Stomach smooth muscle (tissue), 2 donors: Measurements from ENCODE around the gene ZNF516.

Experiments
- H3K27ac ChIP-seq: one replicate; pipeline ENCODE4 v1.7.0; 2013; ENCODE audit warnings: mild to moderate bottlenecking, low read length, inconsistent platforms
- H3K27me3 ChIP-seq, 2 donors: one replicate each; pipeline ENCODE4 v1.7.0; 2013; ENCODE audit warnings: low read length in 2 of 2; ENCODE audit not compliant: insufficient read depth in 2 of 2, control insufficient read depth in 1 of 2
- H3K36me3 ChIP-seq, 2 donors: one replicate each; pipeline ENCODE4 v1.7.0; 2013; ENCODE audit warnings: low read length in 2 of 2; ENCODE audit not compliant: control insufficient read depth in 2 of 2, insufficient read depth in 2 of 2
- H3K4me1 ChIP-seq: one replicate; pipeline ENCODE4 v1.7.0; 2013; ENCODE audit warnings: low read length; ENCODE audit not compliant: control insufficient read depth, insufficient read depth
- H3K4me3 ChIP-seq, 2 donors: one replicate each; pipeline ENCODE4 v1.7.0; 2013; ENCODE audit warnings: low read length in 2 of 2
- H3K9ac ChIP-seq, 2 donors: one replicate each; pipeline ENCODE4 v1.7.0; 2013; ENCODE audit warnings: low read length in 2 of 2, mild to moderate bottlenecking in 1 of 2
- H3K9me3 ChIP-seq, 2 donors: one replicate each; pipeline ENCODE4 v1.7.0; 2013; ENCODE audit warnings: low read length in 2 of 2; ENCODE audit not compliant: control insufficient read depth in 2 of 2
- donor health status: healthy.
- donor health status: Pancreatic carcinoma.

Gene ZNF516

DNA sequence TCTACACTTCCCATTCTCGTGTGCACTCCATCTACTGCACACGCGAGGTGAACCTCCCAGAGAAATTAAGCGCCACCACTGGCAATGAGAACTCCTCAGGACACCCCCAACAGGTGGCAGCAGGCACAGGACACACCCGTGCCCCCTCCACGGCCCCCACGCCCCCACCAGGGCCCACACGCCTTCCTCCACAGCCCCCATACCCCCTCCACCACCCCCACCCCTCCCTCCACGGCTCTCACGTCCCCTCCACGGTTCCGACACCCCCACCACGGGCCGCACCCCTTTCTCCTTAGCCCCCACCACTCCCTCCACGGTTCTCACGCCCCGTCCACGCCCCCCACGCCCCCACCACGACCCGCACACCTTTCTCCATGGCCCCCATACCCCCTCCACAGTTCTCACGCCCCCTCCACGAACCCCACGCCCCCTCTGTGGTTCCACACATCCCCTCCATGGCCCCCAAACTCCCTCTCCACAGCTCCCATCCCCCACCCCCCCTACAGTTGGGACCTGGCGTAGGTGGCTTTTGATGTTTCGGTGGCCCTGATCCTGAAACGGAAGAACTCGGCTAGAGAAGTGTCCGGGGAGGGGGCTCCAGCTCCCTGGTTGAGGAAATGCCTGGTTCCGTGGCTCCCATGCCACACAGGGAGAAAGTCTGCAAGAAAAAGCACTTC, 110.8 kb downstream of the ZNF516 start:
- H3K9me3 ChIP-seq = no peaks in the 10 kb centered on the region

DNA sequence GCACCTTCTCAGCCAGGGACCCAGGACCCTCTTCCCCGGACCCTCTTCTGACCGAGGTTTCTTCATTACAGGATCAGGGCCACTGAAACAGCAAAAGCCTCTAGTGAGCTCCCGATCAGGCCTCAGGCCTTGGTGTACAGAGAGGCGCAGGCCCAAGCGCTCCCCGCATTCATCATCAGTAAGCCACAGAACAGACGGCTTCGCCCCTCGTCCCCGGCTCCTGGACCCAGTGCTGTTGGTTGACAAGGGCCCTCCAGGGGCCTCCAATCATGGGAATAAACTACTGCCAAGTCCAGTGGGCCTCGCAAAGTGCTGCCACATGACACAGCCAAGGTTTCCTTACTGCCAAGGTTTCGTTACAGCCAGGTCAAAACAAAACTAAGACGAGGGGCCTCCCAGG, 111.4 kb downstream of the ZNF516 start:
- Histone ChIP-seq H3K36me3 (peaks cover 9 to 11% of the 10 kb centered on the region in 2 donors), H3K9me3 (no peaks in the 10 kb centered on the region), H3K4me1 (peaks cover 6% of the 10 kb centered on the region), H3K4me3 (no peak overlapping the region), H3K27me3 (no peaks in the 10 kb centered on the region), H3K27ac (no peak overlapping the region), H3K9ac (no peak overlapping the region)

More for the DNA sequence above, 110.8 kb downstream of the ZNF516 start:
- H3K27ac ChIP-seq = no peak overlapping the region
- peaks cover 8 to 9% of the 10 kb centered on the region in 2 donors for H3K36me3 ChIP-seq
- H3K9ac ChIP-seq = no peak overlapping the region
- H3K27me3 ChIP-seq = no peaks in the 10 kb centered on the region
- no peak overlapping the region for H3K4me3 ChIP-seq
- peaks cover 12% of the 10 kb centered on the region for H3K4me1 ChIP-seq

DNA sequence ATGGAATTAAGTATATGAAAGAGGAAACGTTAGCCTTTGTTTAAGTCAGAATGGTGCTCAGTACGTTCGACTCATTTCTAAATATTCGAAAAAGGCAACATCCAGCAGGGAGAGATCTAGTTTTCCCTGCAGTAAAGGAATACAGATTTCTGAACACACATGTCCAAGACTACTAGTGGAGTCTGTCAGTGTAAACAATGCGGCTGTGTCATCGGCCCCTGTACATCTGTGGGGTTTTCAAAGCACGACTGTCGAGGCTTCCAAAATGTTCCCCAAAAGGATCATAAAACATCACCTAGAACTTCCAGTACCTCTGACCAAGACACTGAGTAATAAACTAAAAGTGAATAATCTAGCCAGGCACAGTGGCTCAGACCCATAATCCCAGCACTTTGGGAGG, 112.8 kb downstream of the ZNF516 start:
- Histone ChIP-seq H3K4me1 (peaks cover 2% of the 10 kb centered on the region), H3K36me3 (peaks cover 12 to 18% of the 10 kb centered on the region in 2 donors), H3K27ac (no peak overlapping the region), H3K9me3 (no peaks in the 10 kb centered on the region), H3K4me3 (no peak overlapping the region), H3K27me3 (no peaks in the 10 kb centered on the region), H3K9ac (no peak overlapping the region)

DNA sequence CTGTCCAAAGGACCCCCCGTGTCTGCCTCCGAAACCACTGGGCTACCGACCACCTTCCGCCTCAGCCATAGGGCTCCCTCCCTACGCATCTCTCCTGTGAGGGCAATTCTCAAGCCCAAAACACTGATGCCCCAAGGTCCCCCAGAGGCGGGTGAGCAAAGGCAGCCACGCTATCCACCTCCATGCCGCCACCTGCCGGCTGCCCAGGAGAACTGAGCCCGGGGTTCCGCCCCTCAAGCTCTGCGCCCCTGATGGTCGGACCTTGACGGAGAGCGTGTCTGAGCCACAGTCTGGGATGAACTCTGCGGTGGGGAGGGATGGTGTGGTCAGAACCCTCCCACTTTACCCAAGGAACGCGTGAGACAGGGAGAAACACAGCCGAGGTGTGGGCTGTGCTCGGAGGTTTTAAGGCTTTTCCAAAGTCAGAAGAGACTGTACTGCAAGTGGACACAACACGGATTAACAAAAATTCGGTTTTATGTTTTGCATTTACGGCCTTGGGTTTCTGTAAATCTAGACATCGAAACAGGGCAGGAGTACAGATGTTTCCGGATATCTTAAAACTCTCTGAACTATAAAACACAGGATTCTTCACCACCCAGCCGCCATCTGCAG, 114.1 kb downstream of the ZNF516 start:
- no peak overlapping the region for H3K4me3 ChIP-seq
- no peaks in the 10 kb centered on the region for H3K9me3 ChIP-seq
- H3K9ac ChIP-seq = no peak overlapping the region
- H3K36me3 ChIP-seq = peaks cover 12 to 18% of the 10 kb centered on the region in 2 donors
- H3K27me3 ChIP-seq = no peaks in the 10 kb centered on the region
- no peak overlapping the region for H3K27ac ChIP-seq
- H3K4me1 ChIP-seq = peaks cover 6% of the 10 kb centered on the region

DNA sequence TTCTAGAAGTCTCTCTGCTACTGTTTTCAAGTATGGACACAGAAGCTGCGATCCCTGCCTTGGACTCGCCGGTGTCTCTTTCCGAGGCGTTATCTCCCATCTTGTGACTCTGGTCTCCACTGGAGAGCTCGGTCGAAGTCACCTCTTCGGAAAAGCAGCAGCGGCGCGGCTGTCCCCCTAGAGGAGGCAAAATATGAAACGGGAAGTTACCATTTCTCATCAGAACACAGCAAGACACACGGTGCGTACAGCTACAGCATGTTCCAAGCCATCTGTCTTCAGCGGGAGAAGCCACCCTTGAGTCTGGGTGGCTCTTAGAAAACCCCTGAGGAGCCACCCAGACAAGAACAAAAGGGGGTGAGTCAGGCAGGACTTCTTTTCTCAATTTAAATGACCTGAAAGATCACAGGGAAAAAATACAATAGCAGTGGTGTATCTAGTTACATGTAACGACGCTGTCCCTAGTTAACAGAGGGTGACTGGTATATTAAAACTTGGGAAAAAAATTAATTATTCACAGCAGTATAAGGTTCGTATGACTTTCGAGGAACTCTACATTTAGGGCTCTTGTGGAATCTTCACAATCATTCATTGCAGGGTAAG, 114.8 kb downstream of the ZNF516 start:
- Histone ChIP-seq H3K9ac (no peak overlapping the region), H3K4me1 (peaks cover 8% of the 10 kb centered on the region), H3K27me3 (no peaks in the 10 kb centered on the region), H3K9me3 (no peaks in the 10 kb centered on the region), H3K36me3 (peaks cover 12 to 18% of the 10 kb centered on the region in 2 donors), H3K4me3 (no peak overlapping the region), H3K27ac (no peak overlapping the region)

DNA sequence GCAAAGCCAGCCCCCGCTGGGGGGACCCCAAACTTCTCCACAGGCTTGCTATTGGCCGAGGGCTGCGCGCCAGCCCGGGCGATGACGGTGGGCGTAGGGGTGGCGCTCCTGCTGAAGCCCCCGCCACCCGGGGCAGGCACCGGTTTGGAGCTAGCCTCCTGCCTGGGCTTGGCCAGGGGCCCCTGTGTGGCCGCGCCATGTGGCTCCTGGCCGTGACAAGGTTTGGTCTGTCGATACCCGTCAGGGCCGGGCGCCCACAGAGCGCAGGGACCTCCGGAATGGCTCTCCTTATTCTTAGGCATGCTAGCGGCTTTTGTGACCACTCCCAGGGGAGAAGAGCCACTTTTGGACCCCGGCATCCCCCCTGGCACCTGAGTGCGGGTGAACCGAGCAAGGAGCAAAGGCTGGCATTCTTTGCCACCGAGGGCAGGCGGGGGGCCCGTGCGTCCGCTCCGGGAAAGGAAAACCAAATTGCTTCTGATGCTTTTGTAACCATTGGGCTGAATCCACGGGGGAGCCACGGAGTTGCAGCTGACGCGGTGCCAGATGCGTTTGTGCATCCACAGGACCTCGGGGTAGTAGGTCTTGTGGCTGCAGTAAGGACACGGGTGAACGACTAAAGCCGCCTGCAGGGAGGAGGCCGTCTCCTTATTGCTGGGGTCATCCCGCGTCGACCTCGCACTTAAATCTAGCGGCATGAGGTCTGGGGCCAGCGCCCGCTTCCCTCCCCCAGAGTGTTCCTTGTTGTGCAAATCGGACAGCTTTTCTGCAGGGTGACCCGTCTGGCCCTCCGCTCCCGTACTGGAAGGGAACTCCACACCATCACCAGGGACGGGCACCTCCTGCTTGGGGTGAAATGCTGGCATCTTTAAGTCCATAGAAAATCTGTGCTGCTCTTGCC, 115.6 kb downstream of the ZNF516 start:
- Histone ChIP-seq H3K9me3 (no peaks in the 10 kb centered on the region), H3K9ac (no peak overlapping the region), H3K27me3 (no peaks in the 10 kb centered on the region), H3K4me1 (peaks cover 6% of the 10 kb centered on the region), H3K36me3 (peaks cover 12 to 18% of the 10 kb centered on the region in 2 donors), H3K4me3 (no peak overlapping the region), H3K27ac (no peak overlapping the region)

DNA sequence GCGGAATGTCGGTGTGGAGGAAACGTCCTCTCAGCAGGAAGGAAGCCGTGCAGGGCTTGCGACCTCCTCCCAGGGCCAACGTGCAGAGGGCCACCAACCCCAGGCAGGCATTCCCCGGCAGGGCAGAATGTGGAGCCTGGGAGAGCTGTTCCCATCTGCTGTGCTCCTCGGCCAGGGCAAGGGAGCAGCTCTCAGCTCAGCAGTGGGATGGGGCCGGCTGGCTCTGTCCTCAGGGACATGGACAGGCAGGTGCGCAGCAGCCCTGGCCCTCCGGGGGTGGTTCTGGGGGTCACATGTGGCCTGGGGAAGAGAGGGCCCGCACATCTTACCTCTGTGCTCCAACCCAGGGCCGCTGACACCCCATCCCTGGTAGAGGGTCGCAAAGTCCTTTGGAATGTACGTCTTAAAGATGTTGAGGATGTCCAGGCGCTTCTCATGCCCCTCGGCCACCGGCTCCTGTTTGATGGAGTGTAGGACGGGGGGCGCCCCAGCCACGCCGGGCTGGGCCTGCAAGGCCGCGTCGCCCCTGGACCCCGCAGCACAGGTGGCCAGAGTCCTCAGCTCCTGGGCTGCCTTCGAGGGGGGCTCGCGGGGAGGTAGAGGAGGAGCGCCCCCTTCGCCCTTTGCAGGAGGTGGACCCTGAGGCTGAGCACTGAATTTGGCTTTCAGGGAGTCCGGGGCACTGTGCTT, 116.4 kb downstream of the ZNF516 start:
- no peaks in the 10 kb centered on the region for H3K9me3 ChIP-seq
- no peaks in the 10 kb centered on the region for H3K27me3 ChIP-seq
- no peak overlapping the region for H3K9ac ChIP-seq
- H3K27ac ChIP-seq = no peak overlapping the region
- peaks cover 12 to 18% of the 10 kb centered on the region in 2 donors for H3K36me3 ChIP-seq
- H3K4me3 ChIP-seq = no peak overlapping the region
- H3K4me1 ChIP-seq = peaks cover 6% of the 10 kb centered on the region

DNA sequence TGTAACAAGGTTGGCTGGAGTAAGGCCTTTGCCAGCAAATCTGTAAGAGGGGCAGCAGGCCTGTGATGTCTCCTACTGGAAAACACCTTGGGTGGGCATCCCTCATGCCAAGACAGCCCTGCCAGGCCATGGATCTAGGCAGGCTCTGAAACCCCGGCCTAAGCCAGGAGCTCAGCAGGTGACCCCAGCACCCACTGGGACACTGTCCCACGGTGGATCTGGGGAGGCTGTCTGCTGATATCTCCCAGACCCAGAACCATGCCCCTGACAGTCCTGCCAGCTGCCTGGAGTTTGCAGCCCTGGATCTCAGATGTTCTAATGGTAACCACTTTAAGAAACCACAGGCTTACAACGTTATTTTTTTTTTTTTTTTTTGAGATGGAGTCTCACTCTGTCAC, 117.7 kb downstream of the ZNF516 start:
- Histone ChIP-seq H3K9me3 (no peaks in the 10 kb centered on the region), H3K27me3 (no peaks in the 10 kb centered on the region), H3K36me3 (peaks cover 12 to 18% of the 10 kb centered on the region in 2 donors), H3K27ac (no peak overlapping the region), H3K4me1 (peaks cover 6% of the 10 kb centered on the region), H3K4me3 (no peak overlapping the region), H3K9ac (no peak overlapping the region)

DNA sequence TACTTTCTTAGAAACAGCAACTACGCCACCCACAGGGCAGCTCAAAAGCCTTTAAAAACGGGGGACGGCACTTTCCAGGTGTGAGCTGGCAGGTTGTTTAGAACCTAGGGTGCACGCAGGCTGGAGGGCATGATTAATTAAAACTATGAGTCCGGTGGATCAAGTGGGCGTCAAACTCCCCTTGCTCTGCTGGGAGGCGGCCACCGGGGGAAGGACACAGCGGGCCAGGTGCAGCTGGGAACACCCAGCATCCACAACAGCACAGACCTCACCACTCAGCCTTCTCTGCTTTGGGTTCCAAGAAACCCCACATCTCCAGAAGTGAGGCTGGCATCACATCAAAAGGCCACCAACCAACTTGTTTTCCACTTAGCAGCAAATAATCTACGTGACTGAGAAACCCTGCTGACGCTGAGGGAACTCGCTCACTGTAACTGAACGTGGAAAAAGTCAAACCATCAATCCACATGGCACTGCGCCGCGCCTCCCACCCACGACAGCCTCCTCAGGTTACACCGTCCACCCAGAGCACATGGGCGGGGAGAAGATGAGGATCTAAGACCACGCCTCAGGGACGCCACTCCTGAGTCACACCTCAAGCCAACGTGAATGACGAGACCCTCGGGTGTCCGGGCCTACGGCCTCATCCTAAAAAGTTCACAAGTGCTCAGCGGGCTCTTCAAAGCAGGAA, 118.2 kb downstream of the ZNF516 start:
- Histone ChIP-seq H3K27ac (no peak overlapping the region), H3K9ac (no peak overlapping the region)

More for the DNA sequence above, 118.2 kb downstream of the ZNF516 start:
- no peak overlapping the region for H3K4me3 ChIP-seq
- no peaks in the 10 kb centered on the region for H3K9me3 ChIP-seq
- no peaks in the 10 kb centered on the region for H3K27me3 ChIP-seq
- peaks cover 6% of the 10 kb centered on the region for H3K4me1 ChIP-seq
- peaks cover 12 to 18% of the 10 kb centered on the region in 2 donors for H3K36me3 ChIP-seq
